Activated CD4-positive, alpha-beta memory T cell treated with anti-CD3 and anti-CD28 coated beads, Interleukin-2, amount 10 ng/mL, durations not matched to agents 7 days and 5 days (primary cell): ENCODE results near the gene DNAH17. TPM values are rescaled to one million over a fixed set of nuclear protein-coding genes. Genes with fewer than 3 reads are reported as not detected.

Experiments
- CTCF ChIA-PET: fragments of 350-600 bp; sonication (Branson Sonifier 250); formaldehyde crosslinking; loops from one replicate; lab custom pipeline; 2021; ENCODE audit warnings: antibody characterized with exemption, inconsistent platforms; lab: Charles Lee
- POLR2A ChIA-PET: fragments of 350-600 bp; sonication (Branson Sonifier 250); formaldehyde crosslinking; loops from one replicate; lab custom pipeline; 2021; ENCODE audit warnings: antibody characterized with exemption; lab: Charles Lee
- DNase-seq: peaks from one replicate; pipeline ENCODE4 v3.0.0-alpha.2; 2020
- H3K27ac Mint-ChIP-seq: one replicate; pipeline ENCODE4 v1.8.0; 2021; ENCODE audit warnings: mild to moderate bottlenecking, mixed read lengths
- H3K27me3 Mint-ChIP-seq: one replicate; pipeline ENCODE4 v1.8.0; 2021; ENCODE audit warnings: mixed read lengths
- H3K36me3 Mint-ChIP-seq: one replicate; pipeline ENCODE4 v1.8.0; 2021; ENCODE audit warnings: low read depth, mixed read lengths
- H3K4me1 Mint-ChIP-seq: one replicate; pipeline ENCODE4 v1.8.0; 2021; ENCODE audit warnings: mixed read lengths
- H3K4me3 Mint-ChIP-seq: one replicate; pipeline ENCODE4 v1.8.0; 2021; ENCODE audit warnings: mild to moderate bottlenecking, mixed read lengths
- H3K9me3 Mint-ChIP-seq: one replicate; pipeline ENCODE4 v1.8.0; 2021; ENCODE audit warnings: mixed read lengths
- total RNA-seq, 2 experiments: library from RNA; stranded (reverse); gene quantifications; one replicate each; pipeline ENCODE4 v1.2.3, GENCODE V29; 2021

Gene DNAH17
- total RNA-seq, 2 experiments from 2014 or later = 0.08 TPM

- DNase-seq = no peak
Measured at GRCh38 chr17:78396441-78397337, 180.5 kb downstream of the DNAH17 start.

GRCh38 chr17:78395155-78395554 is 182.0 kb downstream of the DNAH17 start:
- peak overlapping the region; percentile 23 for H3K27ac Mint-ChIP-seq
- no peak overlapping the region for H3K4me3 Mint-ChIP-seq
- DNase-seq = no peak
- H3K4me1 Mint-ChIP-seq = peaks cover 28% of the 10 kb centered on the region
- no peaks in the 10 kb centered on the region for H3K9me3 Mint-ChIP-seq
- no peaks in the 10 kb centered on the region for H3K27me3 Mint-ChIP-seq
- ChIA-PET POLR2A (interaction anchor here (1.6 kb wide), 1 partner anchor 13 kb away, joined by 6 read pairs; no protein-coding TSS in a partner anchor), CTCF (no interaction called here)
- peaks cover 75% of the 10 kb centered on the region for H3K36me3 Mint-ChIP-seq

More at GRCh38 chr17:78396441-78397337, 180.5 kb downstream of the DNAH17 start:
- ChIA-PET POLR2A (interaction anchor here (1.6 kb wide), 1 partner anchor 15 kb away, joined by 6 read pairs; no protein-coding TSS in a partner anchor), CTCF (interaction anchor here (1.0 to 1.2 kb wide), 2 partner anchors 36 to 145 kb away, joined by 3 read pairs; no protein-coding TSS in a partner anchor)
- H3K27me3 Mint-ChIP-seq = no peaks in the 10 kb centered on the region
- H3K27ac Mint-ChIP-seq = no peak overlapping the region
- H3K36me3 Mint-ChIP-seq = peaks cover 80% of the 10 kb centered on the region
- peaks cover 15% of the 10 kb centered on the region for H3K4me1 Mint-ChIP-seq
- no peaks in the 10 kb centered on the region for H3K9me3 Mint-ChIP-seq
- H3K4me3 Mint-ChIP-seq = no peak overlapping the region

- Mint-ChIP-seq H3K9me3 (no peaks in the 10 kb centered on the region), H3K4me1 (peaks cover 37% of the 10 kb centered on the region), H3K27ac (no peak overlapping the region), H3K36me3 (peaks cover 68% of the 10 kb centered on the region), H3K27me3 (no peaks in the 10 kb centered on the region), H3K4me3 (no peak overlapping the region)
- no peak for DNase-seq
- ChIA-PET POLR2A (no interaction called here), CTCF (interaction anchor here (0.7 kb wide), 1 partner anchor 342 kb away, joined by 3 read pairs; no protein-coding TSS in a partner anchor)
Measured at GRCh38 chr17:78394209-78394608, 183.0 kb downstream of the DNAH17 start.

GRCh38 chr17:78393575-78393974 is 183.6 kb downstream of the DNAH17 start:
- Mint-ChIP-seq H3K27me3 (no peaks in the 10 kb centered on the region), H3K4me1 (peaks cover 44% of the 10 kb centered on the region), H3K27ac (no peak overlapping the region), H3K4me3 (no peak overlapping the region), H3K9me3 (no peaks in the 10 kb centered on the region), H3K36me3 (peaks cover 64% of the 10 kb centered on the region)
- ChIA-PET POLR2A (interaction anchor here (2.8 kb wide), 1 partner anchor 12 kb away, joined by 10 read pairs; no protein-coding TSS in a partner anchor), CTCF (interaction anchor here (0.7 to 1.9 kb wide), 3 partner anchors 33 to 494 kb away, joined by 3 to 8 read pairs (median 3); partner anchors contain the start of gene SOCS3)
- no peak for DNase-seq

- ChIA-PET POLR2A (interaction anchor here (0.8 to 2.8 kb wide), 4 partner anchors 9 to 20 kb away, joined by 3 to 10 read pairs (median 4); partner anchors contain the start of gene PGS1), CTCF (interaction anchor here (0.8 to 2.0 kb wide), 3 partner anchors 20 to 32 kb away, joined by 3 to 8 read pairs (median 6); partner anchors contain the start of gene SOCS3)
- no peaks in the 10 kb centered on the region for H3K9me3 Mint-ChIP-seq
- peaks cover 59% of the 10 kb centered on the region for H3K36me3 Mint-ChIP-seq
- H3K4me3 Mint-ChIP-seq = no peak overlapping the region
- no peak for DNase-seq
- H3K27ac Mint-ChIP-seq = peak overlapping the region; percentile 47
- peaks cover 54% of the 10 kb centered on the region for H3K4me1 Mint-ChIP-seq
- H3K27me3 Mint-ChIP-seq = no peaks in the 10 kb centered on the region
Measured at GRCh38 chr17:78392295-78392694, 184.9 kb downstream of the DNAH17 start.

GRCh38 chr17:78391843-78392242 is 185.4 kb downstream of the DNAH17 start:
- no peaks in the 10 kb centered on the region for H3K27me3 Mint-ChIP-seq
- peak overlapping the region; percentile 47 for H3K27ac Mint-ChIP-seq
- DNase-seq = no peak
- POLR2A ChIA-PET = interaction anchor here (0.8 to 2.8 kb wide), 4 partner anchors 8 to 20 kb away, joined by 3 to 10 read pairs (median 4); partner anchors contain the start of gene PGS1
- H3K36me3 Mint-ChIP-seq = peaks cover 56% of the 10 kb centered on the region
- peaks cover 57% of the 10 kb centered on the region for H3K4me1 Mint-ChIP-seq
- CTCF ChIA-PET = interaction anchor here (0.8 to 2.0 kb wide), 5 partner anchors 12 to 32 kb away, joined by 3 to 8 read pairs (median 5); partner anchors contain the start of gene SOCS3
- H3K9me3 Mint-ChIP-seq = no peaks in the 10 kb centered on the region
- no peak overlapping the region for H3K4me3 Mint-ChIP-seq

- POLR2A ChIA-PET = interaction anchor here (1.3 to 2.8 kb wide), 2 partner anchors 9 to 21 kb away, joined by 3 to 10 read pairs; no protein-coding TSS in a partner anchor
- DNase-seq = no peak
- Mint-ChIP-seq H3K4me3 (no peak overlapping the region), H3K4me1 (peaks cover 65% of the 10 kb centered on the region), H3K27ac (peak overlapping the region; percentile 58), H3K36me3 (peaks cover 55% of the 10 kb centered on the region), H3K27me3 (no peaks in the 10 kb centered on the region), H3K9me3 (no peaks in the 10 kb centered on the region)
- CTCF ChIA-PET = interaction anchor here (1.3 to 2.0 kb wide), 3 partner anchors 13 to 31 kb away, joined by 3 to 6 read pairs (median 5); no protein-coding TSS in a partner anchor
Measured at GRCh38 chr17:78391051-78391431, 186.2 kb downstream of the DNAH17 start.

GRCh38 chr17:78390241-78391050 is 186.8 kb downstream of the DNAH17 start:
- POLR2A ChIA-PET = interaction anchor here (2.8 kb wide), 1 partner anchor 9 kb away, joined by 10 read pairs; no protein-coding TSS in a partner anchor
- peak overlapping the region; percentile 58 for H3K27ac Mint-ChIP-seq

GRCh38 chr17:78387977-78388941 is 188.9 kb downstream of the DNAH17 start:
- no peak for DNase-seq
- Mint-ChIP-seq H3K9me3 (no peaks in the 10 kb centered on the region), H3K4me3 (no peak overlapping the region), H3K36me3 (peaks cover 54% of the 10 kb centered on the region), H3K4me1 (peaks cover 86% of the 10 kb centered on the region), H3K27me3 (no peaks in the 10 kb centered on the region), H3K27ac (peak overlapping the region; percentile 89)
- CTCF ChIA-PET = interaction anchor here (0.8 to 1.1 kb wide), 2 partner anchors 13 to 18 kb away, joined by 3 read pairs; no protein-coding TSS in a partner anchor
- POLR2A ChIA-PET = interaction anchor here (1.5 kb wide), 1 partner anchor 74 kb away, joined by 3 read pairs; no protein-coding TSS in a partner anchor

More at GRCh38 chr17:78390241-78391050, 186.8 kb downstream of the DNAH17 start:
- DNase-seq = no peak
- H3K4me3 Mint-ChIP-seq = no peak overlapping the region
- peaks cover 55% of the 10 kb centered on the region for H3K36me3 Mint-ChIP-seq
- no peaks in the 10 kb centered on the region for H3K9me3 Mint-ChIP-seq
- H3K4me1 Mint-ChIP-seq = peaks cover 71% of the 10 kb centered on the region
- CTCF ChIA-PET = interaction anchor here (1.3 to 1.4 kb wide), 2 partner anchors 13 to 14 kb away, joined by 3 to 5 read pairs; no protein-coding TSS in a partner anchor
- no peaks in the 10 kb centered on the region for H3K27me3 Mint-ChIP-seq

GRCh38 chr17:78384479-78385175 is 192.6 kb downstream of the DNAH17 start:
- POLR2A ChIA-PET = interaction anchor here (0.9 to 1.3 kb wide), 4 partner anchors 8 to 254 kb away, joined by 3 to 4 read pairs (median 3); partner anchors contain the start of gene TMC8
- Mint-ChIP-seq H3K4me1 (peaks cover 90% of the 10 kb centered on the region), H3K4me3 (peak overlapping the region; percentile 68), H3K27me3 (no peaks in the 10 kb centered on the region), H3K27ac (peak overlapping the region; percentile 91), H3K9me3 (no peaks in the 10 kb centered on the region), H3K36me3 (peaks cover 58% of the 10 kb centered on the region)
- DNase-seq = no peak
- CTCF ChIA-PET = interaction anchor here (1.3 to 9.1 kb wide), 3 partner anchors 23 to 299 kb away, joined by 3 to 74 read pairs (median 7); partner anchors contain the start of gene SOCS3
